Spleen (tissue), 7 donors: ENCODE data around the gene CYTH2.

ENCODE experiments used
- CTCF ChIP-seq, 11 experiments: fragments of 200-600 bp in 7 of 11; fragments of 450-650 bp in 4 of 11; sonication (generic) in 4 of 11; IDR thresholded peaks in 8 of 11; conservative IDR thresholded peaks in 3 of 11; 1 replicate in 7 of 11; 2 replicates in 4 of 11; pipeline versions ENCODE4 v1.4.0 to v1.8.0; 2016 to 2021; ENCODE audit warnings: antibody characterized with exemption in 11 of 11, inconsistent platforms in 4 of 11, mild to moderate bottlenecking in 1 of 11
- POLR2A ChIP-seq, 3 donors: fragments of 450-650 bp; IDR thresholded peaks; one replicate each; pipeline ENCODE4 v1.5.1; 2017; ENCODE audit warnings: antibody characterized with exemption in 3 of 3, mild to moderate bottlenecking in 1 of 3
- POLR2AphosphoS5 ChIP-seq, 3 donors: sonication (generic); formaldehyde crosslinking; IDR thresholded peaks; one replicate each; pipeline ENCODE4 v1.5.1; 2017; ENCODE audit warnings: antibody characterized with exemption in 3 of 3
- donor health status: DM: no; HTN: no; CAD: no; lungs with moderate emphysema.
- donor health status: DM: no; HTN: no; CAD: no.
- donor health status: DM: no; HTN: no; CAD: no.

DNA sequence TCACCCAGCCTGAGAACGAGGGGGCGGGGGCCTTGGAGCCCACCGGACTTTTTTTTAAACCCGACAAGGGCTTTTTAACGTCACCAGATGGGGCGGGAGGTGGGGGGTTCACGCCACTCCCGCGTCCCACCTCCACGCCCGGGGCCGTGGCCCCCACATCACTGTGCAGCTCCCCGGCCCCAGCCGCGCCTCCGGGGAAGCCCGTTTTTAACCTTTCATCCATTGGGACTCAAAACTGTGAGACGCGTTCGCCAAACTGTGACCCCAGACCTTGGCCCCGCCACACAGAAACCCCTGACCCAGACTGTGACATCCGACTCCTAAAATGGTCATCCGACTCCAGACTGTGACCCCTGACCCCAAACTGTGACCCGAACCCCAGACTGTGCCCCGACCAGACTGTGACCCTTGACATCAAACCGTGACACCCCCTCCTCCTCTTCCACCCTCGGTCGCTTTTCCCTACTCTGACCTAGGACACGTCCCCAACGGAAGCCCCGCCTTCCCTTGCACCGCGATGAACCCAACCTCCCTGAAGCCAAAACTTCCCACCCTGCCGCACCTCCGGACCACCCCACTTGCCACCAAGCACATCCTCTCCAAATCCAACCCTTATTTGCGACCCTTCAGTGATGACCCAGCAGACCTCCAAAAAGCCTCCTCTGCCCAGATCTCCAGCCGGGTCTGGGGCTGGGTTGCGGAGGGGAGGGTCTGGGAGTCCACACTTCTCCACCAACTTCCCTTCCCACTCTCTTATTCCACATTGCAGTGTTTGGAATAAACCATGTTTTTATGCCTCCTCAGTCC, 24.8 kb upstream of the CYTH2 start:
- TF ChIP-seq CTCF (IDR thresholded peaks at IDR 0.05 in 8 of 11, conservative IDR thresholded peaks at IDR 0.05 in 3 of 11) = no peak
- no peak for TF ChIP-seq POLR2A (IDR thresholded peaks at IDR 0.05)
- TF ChIP-seq POLR2AphosphoS5 (IDR thresholded peaks at IDR 0.05) = no peak
